ENCODE measurements around the gene ZFYVE19. TPM values are rescaled to one million over a fixed set of nuclear protein-coding genes. Genes with fewer than 3 reads are reported as not detected.

ZFYVE19 gene
- total and polyA plus RNA-seq, 2 of the 13 experiments (the other 11 are each of a cell fraction or from before 2014, with no cell fraction given), result 23.3 to 44.0 TPM

DNA sequence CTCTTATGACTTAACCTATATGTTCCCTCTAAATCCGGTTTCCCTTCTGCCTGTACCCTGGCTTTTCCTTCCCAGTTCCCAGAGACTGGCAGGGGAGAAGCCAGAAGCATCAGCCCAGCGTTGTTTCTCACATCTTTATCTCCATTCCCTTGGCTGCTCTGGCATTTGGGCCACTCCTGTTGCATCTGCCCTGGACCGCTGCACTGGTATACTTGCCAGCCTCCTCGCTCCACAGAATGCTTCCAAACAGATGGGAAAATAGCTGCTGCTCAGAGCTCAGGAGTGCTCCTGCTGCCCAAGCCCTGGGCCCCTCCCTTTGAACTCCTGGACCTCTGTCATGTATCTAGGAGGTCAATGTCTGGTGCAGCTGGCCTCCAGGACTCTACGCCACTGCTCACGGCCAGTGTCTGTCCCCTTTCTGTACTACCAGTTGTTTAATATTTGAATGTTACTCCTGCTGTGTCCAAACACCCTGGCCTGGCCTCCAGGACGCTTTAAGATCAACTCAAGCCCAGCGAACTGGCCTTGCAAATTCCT is 43.8 kb downstream of the ZFYVE19 start (continued):
- TF ChIP-seq DNMT3B (CRISPR knock-in tag; conservative IDR thresholded peaks at IDR 0.05) (no peak), CAMTA2 (CRISPR knock-in tag; IDR thresholded peaks at IDR 0.05; ENCODE audit: borderline replicate concordance) (no peak), NAIF1 (CRISPR knock-in tag; IDR thresholded peaks at IDR 0.05; ENCODE audit: borderline replicate concordance) (no peak), NR1H2 (CRISPR knock-in tag; IDR thresholded peaks at IDR 0.05; ENCODE audit: borderline replicate concordance, low read depth) (no peak), MEIS2 (CRISPR knock-in tag; IDR thresholded peaks at IDR 0.05) (no peak), BCL6 (CRISPR knock-in tag; IDR thresholded peaks at IDR 0.05) (no peak), ZNF224 (CRISPR knock-in tag; IDR thresholded peaks at IDR 0.05) (no peak), MBD4 (IDR thresholded peaks at IDR 0.05; ENCODE audit: borderline replicate concordance, low read length) (no peak), CENPT (CRISPR knock-in tag; IDR thresholded peaks at IDR 0.05; ENCODE audit: low read depth) (no peak), CENPX (CRISPR knock-in tag; IDR thresholded peaks at IDR 0.05) (no peak), ZNF160 (CRISPR knock-in tag; IDR thresholded peaks at IDR 0.05) (no peak)
- TF ChIP-seq, protein P1, sequence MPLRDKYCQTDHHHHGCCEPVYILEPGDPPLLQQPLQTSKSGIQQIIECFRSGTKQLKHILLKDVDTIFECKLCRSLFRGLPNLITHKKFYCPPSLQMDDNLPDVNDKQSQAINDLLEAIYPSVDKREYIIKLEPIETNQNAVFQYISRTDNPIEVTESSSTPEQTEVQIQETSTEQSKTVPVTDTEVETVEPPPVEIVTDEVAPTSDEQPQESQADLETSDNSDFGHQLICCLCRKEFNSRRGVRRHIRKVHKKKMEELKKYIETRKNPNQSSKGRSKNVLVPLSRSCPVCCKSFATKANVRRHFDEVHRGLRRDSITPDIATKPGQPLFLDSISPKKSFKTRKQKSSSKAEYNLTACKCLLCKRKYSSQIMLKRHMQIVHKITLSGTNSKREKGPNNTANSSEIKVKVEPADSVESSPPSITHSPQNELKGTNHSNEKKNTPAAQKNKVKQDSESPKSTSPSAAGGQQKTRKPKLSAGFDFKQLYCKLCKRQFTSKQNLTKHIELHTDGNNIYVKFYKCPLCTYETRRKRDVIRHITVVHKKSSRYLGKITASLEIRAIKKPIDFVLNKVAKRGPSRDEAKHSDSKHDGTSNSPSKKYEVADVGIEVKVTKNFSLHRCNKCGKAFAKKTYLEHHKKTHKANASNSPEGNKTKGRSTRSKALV (CRISPR knock-in tag; IDR thresholded peaks at IDR 0.05), result 0 out of 2 replicates have a peak, but pooled peaks have one; percentile 28
- TF ChIP-seq, protein P2, sequence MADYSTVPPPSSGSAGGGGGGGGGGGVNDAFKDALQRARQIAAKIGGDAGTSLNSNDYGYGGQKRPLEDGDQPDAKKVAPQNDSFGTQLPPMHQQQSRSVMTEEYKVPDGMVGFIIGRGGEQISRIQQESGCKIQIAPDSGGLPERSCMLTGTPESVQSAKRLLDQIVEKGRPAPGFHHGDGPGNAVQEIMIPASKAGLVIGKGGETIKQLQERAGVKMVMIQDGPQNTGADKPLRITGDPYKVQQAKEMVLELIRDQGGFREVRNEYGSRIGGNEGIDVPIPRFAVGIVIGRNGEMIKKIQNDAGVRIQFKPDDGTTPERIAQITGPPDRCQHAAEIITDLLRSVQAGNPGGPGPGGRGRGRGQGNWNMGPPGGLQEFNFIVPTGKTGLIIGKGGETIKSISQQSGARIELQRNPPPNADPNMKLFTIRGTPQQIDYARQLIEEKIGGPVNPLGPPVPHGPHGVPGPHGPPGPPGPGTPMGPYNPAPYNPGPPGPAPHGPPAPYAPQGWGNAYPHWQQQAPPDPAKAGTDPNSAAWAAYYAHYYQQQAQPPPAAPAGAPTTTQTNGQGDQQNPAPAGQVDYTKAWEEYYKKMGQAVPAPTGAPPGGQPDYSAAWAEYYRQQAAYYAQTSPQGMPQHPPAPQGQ (CRISPR knock-in tag; IDR thresholded peaks at IDR 0.05; ENCODE audit: borderline replicate concordance), result no peak
- TF ChIP-seq, protein P3, sequence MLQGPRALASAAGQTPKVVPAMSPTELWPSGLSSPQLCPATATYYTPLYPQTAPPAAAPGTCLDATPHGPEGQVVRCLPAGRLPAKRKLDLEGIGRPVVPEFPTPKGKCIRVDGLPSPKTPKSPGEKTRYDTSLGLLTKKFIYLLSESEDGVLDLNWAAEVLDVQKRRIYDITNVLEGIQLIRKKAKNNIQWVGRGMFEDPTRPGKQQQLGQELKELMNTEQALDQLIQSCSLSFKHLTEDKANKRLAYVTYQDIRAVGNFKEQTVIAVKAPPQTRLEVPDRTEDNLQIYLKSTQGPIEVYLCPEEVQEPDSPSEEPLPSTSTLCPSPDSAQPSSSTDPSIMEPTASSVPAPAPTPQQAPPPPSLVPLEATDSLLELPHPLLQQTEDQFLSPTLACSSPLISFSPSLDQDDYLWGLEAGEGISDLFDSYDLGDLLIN (CRISPR knock-in tag; IDR thresholded peaks at IDR 0.05; ENCODE audit: borderline replicate concordance), result no peak
- TF ChIP-seq, protein P4, sequence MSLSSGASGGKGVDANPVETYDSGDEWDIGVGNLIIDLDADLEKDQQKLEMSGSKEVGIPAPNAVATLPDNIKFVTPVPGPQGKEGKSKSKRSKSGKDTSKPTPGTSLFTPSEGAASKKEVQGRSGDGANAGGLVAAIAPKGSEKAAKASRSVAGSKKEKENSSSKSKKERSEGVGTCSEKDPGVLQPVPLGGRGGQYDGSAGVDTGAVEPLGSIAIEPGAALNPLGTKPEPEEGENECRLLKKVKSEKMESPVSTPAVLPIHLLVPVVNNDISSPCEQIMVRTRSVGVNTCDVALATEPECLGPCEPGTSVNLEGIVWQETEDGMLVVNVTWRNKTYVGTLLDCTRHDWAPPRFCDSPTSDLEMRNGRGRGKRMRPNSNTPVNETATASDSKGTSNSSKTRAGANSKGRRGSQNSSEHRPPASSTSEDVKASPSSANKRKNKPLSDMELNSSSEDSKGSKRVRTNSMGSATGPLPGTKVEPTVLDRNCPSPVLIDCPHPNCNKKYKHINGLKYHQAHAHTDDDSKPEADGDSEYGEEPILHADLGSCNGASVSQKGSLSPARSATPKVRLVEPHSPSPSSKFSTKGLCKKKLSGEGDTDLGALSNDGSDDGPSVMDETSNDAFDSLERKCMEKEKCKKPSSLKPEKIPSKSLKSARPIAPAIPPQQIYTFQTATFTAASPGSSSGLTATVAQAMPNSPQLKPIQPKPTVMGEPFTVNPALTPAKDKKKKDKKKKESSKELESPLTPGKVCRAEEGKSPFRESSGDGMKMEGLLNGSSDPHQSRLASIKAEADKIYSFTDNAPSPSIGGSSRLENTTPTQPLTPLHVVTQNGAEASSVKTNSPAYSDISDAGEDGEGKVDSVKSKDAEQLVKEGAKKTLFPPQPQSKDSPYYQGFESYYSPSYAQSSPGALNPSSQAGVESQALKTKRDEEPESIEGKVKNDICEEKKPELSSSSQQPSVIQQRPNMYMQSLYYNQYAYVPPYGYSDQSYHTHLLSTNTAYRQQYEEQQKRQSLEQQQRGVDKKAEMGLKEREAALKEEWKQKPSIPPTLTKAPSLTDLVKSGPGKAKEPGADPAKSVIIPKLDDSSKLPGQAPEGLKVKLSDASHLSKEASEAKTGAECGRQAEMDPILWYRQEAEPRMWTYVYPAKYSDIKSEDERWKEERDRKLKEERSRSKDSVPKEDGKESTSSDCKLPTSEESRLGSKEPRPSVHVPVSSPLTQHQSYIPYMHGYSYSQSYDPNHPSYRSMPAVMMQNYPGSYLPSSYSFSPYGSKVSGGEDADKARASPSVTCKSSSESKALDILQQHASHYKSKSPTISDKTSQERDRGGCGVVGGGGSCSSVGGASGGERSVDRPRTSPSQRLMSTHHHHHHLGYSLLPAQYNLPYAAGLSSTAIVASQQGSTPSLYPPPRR (CRISPR knock-in tag; IDR thresholded peaks at IDR 0.05; ENCODE audit: borderline replicate concordance), result no peak
- TF ChIP-seq, protein P5, sequence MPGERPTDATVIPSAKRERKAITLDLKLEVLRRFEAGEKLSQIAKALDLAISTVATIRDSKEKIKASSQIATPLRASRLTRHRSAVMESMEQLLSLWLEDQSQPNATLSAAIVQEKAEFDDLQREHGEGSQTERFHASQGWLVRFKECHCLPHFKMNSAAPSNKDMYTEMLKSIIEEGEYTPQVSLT (CRISPR knock-in tag; IDR thresholded peaks at IDR 0.05; ENCODE audit: borderline replicate concordance, low read depth), result no peak
- TF ChIP-seq, protein P6, sequence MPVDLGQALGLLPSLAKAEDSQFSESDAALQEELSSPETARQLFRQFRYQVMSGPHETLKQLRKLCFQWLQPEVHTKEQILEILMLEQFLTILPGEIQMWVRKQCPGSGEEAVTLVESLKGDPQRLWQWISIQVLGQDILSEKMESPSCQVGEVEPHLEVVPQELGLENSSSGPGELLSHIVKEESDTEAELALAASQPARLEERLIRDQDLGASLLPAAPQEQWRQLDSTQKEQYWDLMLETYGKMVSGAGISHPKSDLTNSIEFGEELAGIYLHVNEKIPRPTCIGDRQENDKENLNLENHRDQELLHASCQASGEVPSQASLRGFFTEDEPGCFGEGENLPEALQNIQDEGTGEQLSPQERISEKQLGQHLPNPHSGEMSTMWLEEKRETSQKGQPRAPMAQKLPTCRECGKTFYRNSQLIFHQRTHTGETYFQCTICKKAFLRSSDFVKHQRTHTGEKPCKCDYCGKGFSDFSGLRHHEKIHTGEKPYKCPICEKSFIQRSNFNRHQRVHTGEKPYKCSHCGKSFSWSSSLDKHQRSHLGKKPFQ (CRISPR knock-in tag; IDR thresholded peaks at IDR 0.05; ENCODE audit: insufficient replicate concordance), result no peak

Measured in HepG2 (cell line).